Testis (tissue), 5 donors: Measurements from ENCODE around the gene BTD. TPM values are rescaled to one million over a fixed set of nuclear protein-coding genes. Genes with fewer than 3 reads are reported as not detected.

Experiments
- DNase-seq: peaks from one replicate; pipeline ENCODE4 v3.0.0-alpha.2; 2019
- H3K27ac ChIP-seq, 2 donors: fragments of 200-600 bp; sonication (generic); one replicate each; pipeline ENCODE4 v1.5.1; 2019
- H3K27me3 ChIP-seq: fragments of 200-600 bp; sonication (generic); one replicate; pipeline ENCODE4 v1.5.1; 2019
- H3K36me3 ChIP-seq: fragments of 200-600 bp; sonication (generic); one replicate; pipeline ENCODE4 v1.5.1; 2017; ENCODE audit warnings: low read depth; ENCODE audit errors: missing control alignments
- H3K4me1 ChIP-seq: fragments of 200-600 bp; sonication (generic); one replicate; pipeline ENCODE4 v1.5.1; 2019
- H3K4me3 ChIP-seq, 2 donors: fragments of 200-600 bp; sonication (generic); one replicate each; pipeline ENCODE4 v1.5.1; 2017 to 2019
- H3K9me3 ChIP-seq: fragments of 200-600 bp; sonication (generic); one replicate; pipeline ENCODE4 v1.5.1; 2017
- POLR2A ChIP-seq: fragments of 450-650 bp; IDR thresholded peaks from one replicate; pipeline ENCODE4 v1.6.1; 2017; ENCODE audit warnings: antibody characterized with exemption, mild to moderate bottlenecking, moderate library complexity
- WGBS, 2 donors: methylation state at CpG; one replicate each; pipeline ENCODE4 v1.1.5; 2018; 5-methylcytosine and 5-hydroxymethylcytosine counted together
- intact Hi-C: fragments of 100-400 bp; cut with DNase I; formaldehyde crosslinking; loops from one replicate; pipeline ENCODE4 v1.15.1; 2023; ENCODE audit warnings: low total_unique reads
- long read RNA-seq, 2 donors: transcript quantifications; one replicate each; lab custom pipeline, GENCODE V29; 2026
- polyA plus RNA-seq: library from polyadenylated mRNA; stranded (reverse); fragments of 350-450 nt; fragmentation: Illumina TruSeq; extraction: RNeasy Lipid Tissue Mini Kit (QIAGEN cat#74804); gene quantifications from one replicate; pipeline ENCODE4 v1.2.3, GENCODE V29; 2014; ENCODE audit warnings: low read depth, low replicate concordance; ENCODE audit not compliant: insufficient read depth
- total RNA-seq, 2 donors: library from RNA; depleted of rRNA; stranded (reverse); fragments of >200 nt; gene quantifications; one replicate each; pipeline ENCODE4 v1.2.3, GENCODE V29; 2016
- TF ChIP-seq, protein P1 (sequence below), 3 experiments: fragments of 450-650 bp in 2 of 3; fragments of 200-600 bp in 1 of 3; sonication (generic) in 1 of 3; IDR thresholded peaks; one replicate each; pipeline ENCODE4 v1.5.1; 2016 to 2019; ENCODE audit warnings: antibody characterized with exemption in 3 of 3, mild to moderate bottlenecking in 2 of 3, moderate library complexity in 1 of 3

The BTD gene, protein sequence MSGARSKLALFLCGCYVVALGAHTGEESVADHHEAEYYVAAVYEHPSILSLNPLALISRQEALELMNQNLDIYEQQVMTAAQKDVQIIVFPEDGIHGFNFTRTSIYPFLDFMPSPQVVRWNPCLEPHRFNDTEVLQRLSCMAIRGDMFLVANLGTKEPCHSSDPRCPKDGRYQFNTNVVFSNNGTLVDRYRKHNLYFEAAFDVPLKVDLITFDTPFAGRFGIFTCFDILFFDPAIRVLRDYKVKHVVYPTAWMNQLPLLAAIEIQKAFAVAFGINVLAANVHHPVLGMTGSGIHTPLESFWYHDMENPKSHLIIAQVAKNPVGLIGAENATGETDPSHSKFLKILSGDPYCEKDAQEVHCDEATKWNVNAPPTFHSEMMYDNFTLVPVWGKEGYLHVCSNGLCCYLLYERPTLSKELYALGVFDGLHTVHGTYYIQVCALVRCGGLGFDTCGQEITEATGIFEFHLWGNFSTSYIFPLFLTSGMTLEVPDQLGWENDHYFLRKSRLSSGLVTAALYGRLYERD
- total RNA-seq (10 to 100 TPM; 31.3 to 44.7 TPM), polyA plus RNA-seq (54.7 TPM)
- long read RNA-seq, donor 1, full-length matches to known transcripts, result 8 of 8 reads
- long read RNA-seq, donor 1, partial matches to known transcripts, result 0 of 8 reads
- long read RNA-seq, donor 1, other reads (novel, unspliced or antisense), result 0 of 8 reads
- long read RNA-seq, donor 2, full-length matches to known transcripts, result 9 of 14 reads
- long read RNA-seq, donor 2, partial matches to known transcripts, result 0 of 14 reads
- long read RNA-seq, donor 2, other reads (novel, unspliced or antisense), result 5 of 14 reads

DNA sequence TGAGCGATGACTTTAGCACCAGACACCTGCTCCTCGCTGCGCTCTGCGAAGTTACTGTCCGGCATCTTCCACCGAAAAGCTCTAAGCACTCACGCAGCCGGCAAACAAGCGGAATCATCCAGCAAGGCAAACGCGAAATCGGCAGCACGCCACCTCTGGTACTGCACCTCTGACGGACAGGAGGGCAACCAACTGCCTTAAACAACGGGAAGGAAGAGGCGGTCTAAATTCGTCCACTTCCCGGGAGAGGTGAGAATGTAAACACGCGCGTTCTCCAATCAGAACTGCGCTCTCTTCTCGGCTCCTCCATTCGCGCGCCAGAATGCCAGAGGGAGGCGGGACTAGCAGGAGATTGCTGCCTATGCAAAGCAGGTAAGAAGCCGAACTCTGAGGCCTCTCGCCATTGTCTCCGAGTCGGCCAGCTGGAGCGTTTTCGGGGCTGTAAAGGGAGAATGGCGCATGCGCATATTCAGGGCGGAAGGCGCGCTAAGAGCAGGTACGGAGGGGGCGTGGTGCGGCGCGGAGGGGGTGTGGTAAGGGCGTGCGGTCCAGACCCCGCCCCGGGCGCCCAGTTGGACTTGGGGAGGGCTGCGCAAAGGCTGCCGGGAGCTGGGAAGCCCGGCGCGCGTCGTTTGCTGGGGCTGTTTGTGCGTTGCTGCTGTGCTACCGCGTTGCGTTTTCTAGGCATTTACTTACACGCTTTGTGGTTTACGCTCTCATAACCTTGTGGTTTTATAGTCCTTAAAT is at the start of gene BTD, which contains the start of gene HACL1:
Gene BTD, plus strand, starts transcription at position 347 of the 747 bp plus-strand sequence. CDS start 33,695 bp downstream, outside the sequence.
Gene HACL1, minus strand, starts transcription at position 171 of the 747 bp plus-strand sequence. Its CDS starts 106 bp downstream, at position 65.
- 0% methylated on average over 24 to 61 of the region's 61 CpGs for WGBS, 2 donors
- H3K9me3 ChIP-seq, result no peaks in the 10 kb centered on the region
- no peaks in the 10 kb centered on the region for H3K27me3 ChIP-seq
- no peaks in the 10 kb centered on the region for H3K36me3 ChIP-seq
- peaks cover 9% of the 10 kb centered on the region for H3K4me1 ChIP-seq
- intact Hi-C loops, result no loop called here
- H3K4me3 ChIP-seq, result peak within 1 kb of the TSS; percentile 62 to 84
- TF ChIP-seq, protein P1, sequence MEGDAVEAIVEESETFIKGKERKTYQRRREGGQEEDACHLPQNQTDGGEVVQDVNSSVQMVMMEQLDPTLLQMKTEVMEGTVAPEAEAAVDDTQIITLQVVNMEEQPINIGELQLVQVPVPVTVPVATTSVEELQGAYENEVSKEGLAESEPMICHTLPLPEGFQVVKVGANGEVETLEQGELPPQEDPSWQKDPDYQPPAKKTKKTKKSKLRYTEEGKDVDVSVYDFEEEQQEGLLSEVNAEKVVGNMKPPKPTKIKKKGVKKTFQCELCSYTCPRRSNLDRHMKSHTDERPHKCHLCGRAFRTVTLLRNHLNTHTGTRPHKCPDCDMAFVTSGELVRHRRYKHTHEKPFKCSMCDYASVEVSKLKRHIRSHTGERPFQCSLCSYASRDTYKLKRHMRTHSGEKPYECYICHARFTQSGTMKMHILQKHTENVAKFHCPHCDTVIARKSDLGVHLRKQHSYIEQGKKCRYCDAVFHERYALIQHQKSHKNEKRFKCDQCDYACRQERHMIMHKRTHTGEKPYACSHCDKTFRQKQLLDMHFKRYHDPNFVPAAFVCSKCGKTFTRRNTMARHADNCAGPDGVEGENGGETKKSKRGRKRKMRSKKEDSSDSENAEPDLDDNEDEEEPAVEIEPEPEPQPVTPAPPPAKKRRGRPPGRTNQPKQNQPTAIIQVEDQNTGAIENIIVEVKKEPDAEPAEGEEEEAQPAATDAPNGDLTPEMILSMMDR (IDR thresholded peaks at IDR 0.05), result peak in 1 of 3 experiments; percentile 25
- TF ChIP-seq POLR2A, result peak; percentile 34
- peak; percentile 99 for DNase-seq
- H3K27ac ChIP-seq, result peak within 1 kb of the TSS; percentile 57 to 89

DNA sequence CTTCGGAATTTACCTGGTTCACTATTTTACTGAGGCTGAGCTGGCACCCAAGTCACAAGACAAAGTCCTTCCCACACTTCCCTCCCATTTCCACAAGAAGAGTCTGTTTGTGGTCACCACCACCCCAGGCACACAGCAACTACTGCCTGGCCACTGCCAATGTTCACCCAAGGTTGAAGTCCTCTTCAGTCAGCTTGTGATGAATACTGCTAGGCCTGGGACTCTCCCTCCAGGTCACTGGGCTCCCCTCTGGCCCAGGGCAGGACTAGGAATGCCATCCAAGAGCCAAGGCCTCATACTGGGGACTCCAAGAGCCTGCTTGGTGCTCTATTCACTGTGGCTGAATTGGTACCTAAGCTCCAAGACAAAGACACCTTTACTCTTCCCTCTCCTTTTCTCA is 49.6 kb upstream of the BTD start:
- 89 to 91% methylated on average over 1 of the region's 1 CpG for WGBS, 2 donors
- no peak overlapping the region for H3K27ac ChIP-seq

DNA sequence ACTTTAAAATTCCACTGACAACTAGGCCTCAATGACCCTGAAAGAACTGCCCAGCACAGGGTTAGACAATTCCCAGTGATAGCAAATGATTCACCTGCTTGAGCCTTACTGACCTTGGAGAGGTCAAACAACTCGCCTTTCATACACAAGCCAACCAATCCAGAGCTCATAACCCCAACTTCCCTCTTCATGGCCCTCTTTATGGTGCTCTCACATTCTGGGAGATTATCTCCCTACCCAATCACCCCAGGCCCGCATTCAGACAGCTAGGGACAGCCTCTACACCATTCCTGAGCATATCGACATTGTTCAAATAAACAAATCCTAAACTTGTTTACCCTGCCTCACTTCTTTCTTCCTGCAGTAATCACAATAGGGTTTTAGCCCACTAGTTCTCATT is 47.8 kb upstream of the BTD start:
- WGBS, 2 donors, result 79 to 87% methylated on average over 3 of the region's 3 CpGs
- no peak for DNase-seq
- intact Hi-C loops, result loop anchor here (10.0 kb wide), 1 partner anchor 139 kb away; no protein-coding TSS in a partner anchor
- Histone ChIP-seq H3K4me1 (no peaks in the 10 kb centered on the region), H3K36me3 (no peaks in the 10 kb centered on the region), H3K27me3 (no peaks in the 10 kb centered on the region), H3K27ac (no peak overlapping the region), H3K9me3 (no peaks in the 10 kb centered on the region), H3K4me3 (no peak overlapping the region)
- no peak for TF ChIP-seq POLR2A
- TF ChIP-seq, protein P1 (IDR thresholded peaks at IDR 0.05), result no peak

More for the DNA sequence above, 49.6 kb upstream of the BTD start:
- H3K4me3 ChIP-seq, result no peak overlapping the region
- DNase-seq, result no peak
- H3K27me3 ChIP-seq, result no peaks in the 10 kb centered on the region
- TF ChIP-seq, protein P1 (IDR thresholded peaks at IDR 0.05), result no peak
- no peak for TF ChIP-seq POLR2A
- H3K36me3 ChIP-seq, result no peaks in the 10 kb centered on the region
- intact Hi-C loops, result loop anchor here (10.0 kb wide), 1 partner anchor 137 kb away; no protein-coding TSS in a partner anchor
- H3K4me1 ChIP-seq, result no peaks in the 10 kb centered on the region
- H3K9me3 ChIP-seq, result no peaks in the 10 kb centered on the region

DNA sequence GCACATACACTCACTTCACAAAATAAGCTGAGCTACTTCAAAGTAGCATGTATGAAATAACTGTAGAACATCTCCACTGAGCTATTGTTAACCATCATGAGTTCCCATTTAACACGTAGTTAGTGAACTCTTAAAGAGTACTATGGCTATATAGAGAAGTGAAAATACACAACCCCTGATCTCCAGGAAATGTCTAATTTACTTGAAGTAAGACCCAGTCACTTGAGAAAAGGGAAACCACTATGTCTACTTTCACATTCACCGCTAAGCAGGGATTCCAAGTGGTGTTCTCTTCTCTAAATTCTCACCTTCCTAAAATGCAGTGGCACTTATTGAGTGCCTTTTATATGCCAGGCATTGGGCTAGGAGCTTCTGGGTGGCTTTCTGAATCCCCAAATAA is 45.0 kb upstream of the BTD start:
- H3K27me3 ChIP-seq, result no peaks in the 10 kb centered on the region
- DNase-seq, result no peak
- intact Hi-C loops, result loop anchor here (10.0 kb wide), 1 partner anchor 142 kb away; no protein-coding TSS in a partner anchor
- TF ChIP-seq POLR2A, result no peak
- TF ChIP-seq, protein P1 (IDR thresholded peaks at IDR 0.05), result no peak
- WGBS, 2 donors, result 83 to 93% methylated on average over 2 of the region's 2 CpGs
- no peaks in the 10 kb centered on the region for H3K9me3 ChIP-seq
- H3K36me3 ChIP-seq, result no peaks in the 10 kb centered on the region
- H3K27ac ChIP-seq, result no peak overlapping the region
- no peaks in the 10 kb centered on the region for H3K4me1 ChIP-seq
- H3K4me3 ChIP-seq, result no peak overlapping the region
